HG02642 (cell line): ENCODE data around the gene EPB41L4B.

Experiments used
- ATAC-seq: cut with Tn5 transposase; IDR thresholded peaks from one replicate; pipeline ENCODE4 v1.9.1; 2021; ENCODE audit warnings: mild to moderate bottlenecking; ENCODE audit not compliant: unreplicated experiment, poor library complexity

Gene EPB41L4B

DNA sequence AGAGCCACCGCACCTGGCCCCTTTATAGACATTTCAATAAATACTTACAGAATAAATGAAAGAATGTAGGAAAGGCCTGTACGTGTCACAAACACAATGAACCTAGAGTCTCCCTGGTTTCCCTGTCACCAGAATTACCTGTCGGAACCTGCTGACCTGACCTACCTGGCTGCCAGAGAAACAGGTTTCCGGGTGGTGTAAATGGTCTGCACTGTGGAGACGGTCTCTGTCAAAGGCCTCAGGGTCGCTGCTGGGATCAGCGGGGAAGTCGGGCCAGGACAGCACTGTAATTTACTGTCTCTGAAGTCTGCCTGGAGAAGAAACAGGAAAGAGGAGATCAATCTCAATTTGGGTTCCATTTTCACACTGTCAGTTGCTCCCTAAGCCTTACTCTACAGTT, 144.5 kb downstream of the EPB41L4B start:
- no peak for ATAC-seq

DNA sequence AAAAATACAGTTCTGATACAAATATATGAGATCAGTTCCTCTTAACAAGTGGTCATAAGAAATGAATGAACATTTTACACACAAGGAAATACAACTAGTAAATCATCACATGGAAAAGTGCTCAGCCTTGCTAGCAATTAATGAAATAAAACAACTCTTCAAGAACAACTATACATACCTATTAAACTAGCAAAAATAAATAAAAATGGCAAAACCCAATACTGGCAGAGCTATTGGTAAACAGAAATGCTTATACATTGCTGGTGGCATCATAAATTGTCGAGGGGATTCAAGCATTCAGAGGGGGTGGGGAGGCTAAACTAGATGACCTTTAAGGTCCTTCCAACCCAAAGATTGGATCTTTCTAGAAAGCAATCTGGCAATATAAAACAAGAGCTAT, 147.9 kb downstream of the EPB41L4B start:
- no peak for ATAC-seq

GRCh38 chr9:109171926-109172325, 148.9 kb downstream of the EPB41L4B start:
- no peak for ATAC-seq

GRCh38 chr9:109168170-109168569, 152.7 kb downstream of the EPB41L4B start:
- ATAC-seq, result no peak

GRCh38 chr9:109167716-109168115, 153.1 kb downstream of the EPB41L4B start:
- no peak for ATAC-seq

GRCh38 chr9:109166771-109167601, 153.9 kb downstream of the EPB41L4B start, which contains the start of gene FRRS1L:
FRRS1L (minus strand) TSS chr9:109167249; CDS start chr9:109167138, 111 bp downstream.
- ATAC-seq, result no peak

GRCh38 chr9:109166171-109166770, 154.6 kb downstream of the EPB41L4B start:
- no peak for ATAC-seq

- ATAC-seq, result no peak
Measured at GRCh38 chr9:109164042-109164441, 156.8 kb downstream of the EPB41L4B start.

DNA sequence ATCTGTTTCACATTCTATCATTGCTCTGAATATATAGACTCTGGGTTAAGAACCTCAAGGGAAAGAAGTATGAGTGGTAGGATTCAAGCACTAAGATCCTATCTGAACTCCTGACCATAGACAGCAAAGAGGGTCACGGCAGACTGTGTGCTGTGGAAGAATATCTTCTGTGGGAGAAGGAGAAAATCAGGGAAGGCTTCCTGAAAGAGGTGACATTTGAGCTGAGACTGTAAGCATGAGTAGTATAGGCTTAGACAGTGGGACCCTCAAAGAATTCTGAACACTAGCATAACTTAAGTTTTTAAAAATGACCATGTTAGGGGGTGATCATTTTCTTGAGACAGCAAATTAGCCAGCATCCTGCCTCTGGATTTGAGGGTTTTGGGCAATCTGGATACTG, 157.7 kb downstream of the EPB41L4B start:
- no peak for ATAC-seq

GRCh38 chr9:109162677-109163076, 158.2 kb downstream of the EPB41L4B start:
- ATAC-seq, result no peak

GRCh38 chr9:109161471-109161870, 159.4 kb downstream of the EPB41L4B start:
- ATAC-seq, result no peak

DNA sequence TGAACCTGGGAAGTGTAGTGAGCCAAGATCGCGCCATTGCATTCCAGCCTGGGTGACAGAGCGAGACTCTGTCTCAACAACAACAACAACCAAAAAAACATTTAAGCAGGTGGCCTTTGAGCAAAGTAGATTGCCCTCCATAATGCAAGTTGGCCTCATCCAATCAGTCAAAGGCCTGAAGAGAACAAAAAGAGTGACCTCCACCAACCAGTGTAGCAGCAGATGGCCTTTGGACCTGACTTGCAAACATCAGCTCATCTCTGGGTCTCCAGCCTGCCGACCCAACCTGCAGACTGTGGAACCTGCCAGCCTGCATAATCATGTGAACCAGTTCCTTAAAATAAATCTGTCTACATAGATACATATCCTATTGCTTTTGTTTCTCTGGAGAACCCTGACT, 161.3 kb downstream of the EPB41L4B start:
- ATAC-seq, result no peak

DNA sequence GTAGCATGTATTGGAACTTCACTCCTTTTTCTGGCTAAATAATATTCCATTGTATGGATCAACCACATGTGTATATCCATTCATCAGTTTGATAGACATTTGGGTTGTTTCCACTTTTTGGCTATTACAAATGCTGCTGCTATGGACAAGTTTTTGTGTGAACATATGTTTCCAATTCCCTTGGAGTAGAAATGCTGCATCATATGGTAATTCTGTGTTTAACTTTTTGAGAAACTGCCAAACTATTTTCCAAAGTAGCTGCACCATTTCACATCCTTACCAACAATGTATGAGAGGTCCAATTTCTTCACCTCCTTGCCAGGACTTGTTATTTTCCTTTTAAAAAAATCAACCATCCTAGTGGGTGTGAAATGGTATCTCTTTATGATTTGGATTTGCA, 162.2 kb downstream of the EPB41L4B start:
- ATAC-seq, result no peak

GRCh38 chr9:109156708-109157107, 164.2 kb downstream of the EPB41L4B start:
- ATAC-seq, result no peak

GRCh38 chr9:109150925-109151545, 169.8 kb downstream of the EPB41L4B start:
- ATAC-seq, result no peak

GRCh38 chr9:109149722-109150121, 171.1 kb downstream of the EPB41L4B start:
- no peak for ATAC-seq

DNA sequence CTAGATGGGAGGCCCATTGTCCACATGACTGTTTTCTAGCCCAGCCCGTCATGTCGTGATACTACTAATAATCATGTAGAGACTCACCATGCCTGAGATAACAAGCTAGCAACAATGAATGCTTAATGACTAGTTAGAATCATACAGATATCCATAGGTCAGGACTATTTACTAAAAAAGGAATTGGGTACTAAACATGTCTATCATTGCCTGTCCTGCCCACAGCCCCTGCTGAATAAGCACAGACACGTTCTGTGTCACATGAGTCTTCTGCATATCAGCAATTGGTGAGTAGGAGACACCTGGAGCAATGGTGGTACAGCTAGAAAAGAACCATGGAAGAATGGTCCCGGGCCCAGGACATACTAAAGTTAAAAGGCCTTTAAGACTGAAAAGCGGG, 171.8 kb downstream of the EPB41L4B start:
- no peak for ATAC-seq

- ATAC-seq, result no peak
Measured at GRCh38 chr9:109145051-109145450, 175.8 kb downstream of the EPB41L4B start.

DNA sequence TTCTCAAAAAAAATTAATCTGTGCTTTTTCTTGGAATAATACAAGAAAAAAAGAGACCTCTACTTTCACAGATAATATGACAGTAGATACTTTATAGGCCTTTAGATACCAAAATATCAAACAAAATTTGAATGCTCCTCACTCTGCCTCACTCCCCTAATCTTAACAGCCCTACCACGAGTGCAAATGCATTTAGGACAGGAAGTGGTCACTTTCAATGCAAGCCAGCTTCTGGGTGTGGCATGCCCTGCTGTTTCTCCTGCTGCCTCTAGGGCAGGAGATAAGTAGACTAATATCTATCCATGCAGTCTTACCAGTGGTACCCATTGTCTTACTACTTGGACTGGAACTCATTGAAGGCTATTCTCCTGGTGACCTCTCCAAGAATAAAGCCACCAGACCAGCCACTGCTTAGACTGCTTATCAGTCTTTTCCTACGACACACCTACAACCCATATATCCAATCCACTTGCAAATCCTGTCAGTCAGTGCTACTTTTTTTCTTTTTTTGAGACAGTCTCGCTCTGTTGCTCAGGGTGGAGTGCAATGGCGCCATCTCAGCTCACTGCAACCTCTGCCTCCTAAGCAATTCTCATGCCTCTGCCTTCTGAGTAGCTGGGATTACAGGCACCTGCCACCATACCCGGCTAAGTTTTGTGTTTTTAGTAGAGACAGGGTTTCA, 176.8 kb downstream of the EPB41L4B start:
- no peak for ATAC-seq

GRCh38 chr9:109141375-109141774, 179.5 kb downstream of the EPB41L4B start:
- no peak for ATAC-seq

DNA sequence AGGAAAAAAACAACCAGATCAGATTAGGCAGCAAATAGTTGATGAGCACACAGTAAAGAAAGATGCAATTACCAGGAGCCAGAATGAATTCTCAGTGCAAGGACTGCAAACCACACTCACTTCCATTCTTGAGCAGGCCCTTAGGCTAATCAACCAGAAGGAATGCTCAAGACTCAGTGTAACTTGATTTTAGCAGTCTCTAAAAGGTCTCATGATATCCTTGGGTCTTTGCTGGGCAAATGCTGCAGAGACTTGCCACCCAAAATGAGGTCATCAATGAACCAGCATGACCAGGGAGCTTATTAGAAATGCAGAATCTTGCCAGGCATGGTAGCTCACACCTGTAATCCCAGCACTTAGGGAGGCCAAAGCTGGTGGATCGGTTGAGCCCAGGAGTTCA, 181.0 kb downstream of the EPB41L4B start:
- no peak for ATAC-seq
